Activated B cell treated with CpG ODN at 0.5 μM for 24 hours (primary cell): ENCODE results near the gene DNAH9. TPM values are rescaled to one million over a fixed set of nuclear protein-coding genes. Genes with fewer than 3 reads are reported as not detected.

ENCODE experiments used
- ATAC-seq: fragments of 200-7000 bp; cut with Tn5 transposase; one replicate; pipeline ENCODE4 v1.10.0; 2021; ENCODE audit warnings: low read depth, mild to moderate bottlenecking, moderate library complexity
- CTCF ChIA-PET: fragments of 350-600 bp; sonication (Branson Sonifier 250); formaldehyde crosslinking; loops from one replicate; lab custom pipeline; 2021; ENCODE audit warnings: antibody characterized with exemption; lab: Charles Lee
- POLR2A ChIA-PET: fragments of 350-600 bp; sonication (Branson Sonifier 250); formaldehyde crosslinking; loops from one replicate; lab custom pipeline; 2021; ENCODE audit warnings: antibody characterized with exemption; lab: Charles Lee
- DNase-seq: peaks from one replicate; pipeline ENCODE4 v3.0.0; 2022
- H3K27ac Mint-ChIP-seq: one replicate; pipeline ENCODE4 v1.8.0; 2020; ENCODE audit warnings: mixed read lengths
- H3K27me3 Mint-ChIP-seq: one replicate; pipeline ENCODE4 v1.8.0; 2021; ENCODE audit warnings: mixed read lengths
- H3K36me3 Mint-ChIP-seq: one replicate; pipeline ENCODE4 v1.8.0; 2021; ENCODE audit warnings: low read depth, mixed read lengths
- H3K4me1 Mint-ChIP-seq: one replicate; pipeline ENCODE4 v1.8.0; 2021; ENCODE audit warnings: mixed read lengths
- H3K4me3 Mint-ChIP-seq: one replicate; pipeline ENCODE4 v1.8.0; 2020; ENCODE audit warnings: mild to moderate bottlenecking, mixed read lengths
- H3K9me3 Mint-ChIP-seq: one replicate; pipeline ENCODE4 v1.8.0; 2020; ENCODE audit warnings: mixed read lengths
- intact Hi-C: fragments of 100-400 bp; cut with micrococcal nuclease; formaldehyde crosslinking; loops from one replicate; pipeline ENCODE4 v1.15.1; 2024
- total RNA-seq: library from RNA; stranded (reverse); gene quantifications from 2 replicates; pipeline ENCODE4 v1.2.3, GENCODE V29; 2022
- TF ChIP-seq, protein P1 (sequence below): fragments of 200-600 bp; IDR thresholded peaks from one replicate; pipeline ENCODE4 v1.8.0; 2022; ENCODE audit warnings: antibody characterized with exemption, mild to moderate bottlenecking

The DNAH9 gene
- total RNA-seq, 1 donor from 2014 or later = not detected

DNA sequence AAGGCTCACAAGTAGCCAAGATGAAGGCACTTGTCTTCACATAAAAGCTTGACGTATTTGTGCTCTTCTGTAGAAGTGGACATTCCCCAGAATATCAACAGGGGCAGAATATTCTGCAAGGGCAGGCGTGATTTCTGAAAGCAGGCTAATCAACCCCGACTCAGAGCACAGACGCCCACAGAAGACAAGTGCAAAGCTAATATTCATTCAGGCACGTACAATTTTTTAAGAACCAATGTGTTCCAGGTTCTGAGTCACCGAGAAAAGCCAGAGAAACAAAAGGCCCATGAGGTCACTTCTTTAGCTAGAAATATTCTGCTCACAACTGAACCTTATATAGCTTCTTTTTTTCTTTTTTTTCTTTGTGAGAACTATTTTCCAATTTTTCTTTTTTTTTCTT is 121.6 kb downstream of the DNAH9 start:
- Mint-ChIP-seq H3K4me1 (no peaks in the 10 kb centered on the region), H3K4me3 (no peak overlapping the region), H3K27me3 (no peaks in the 10 kb centered on the region), H3K36me3 (no peaks in the 10 kb centered on the region), H3K27ac (no peak overlapping the region), H3K9me3 (no peaks in the 10 kb centered on the region)
- intact Hi-C loops = no loop called here
- ChIA-PET CTCF (no interaction called here), POLR2A (no interaction called here)
- DNase-seq (no peak), ATAC-seq (no peak)
- TF ChIP-seq, protein P1, sequence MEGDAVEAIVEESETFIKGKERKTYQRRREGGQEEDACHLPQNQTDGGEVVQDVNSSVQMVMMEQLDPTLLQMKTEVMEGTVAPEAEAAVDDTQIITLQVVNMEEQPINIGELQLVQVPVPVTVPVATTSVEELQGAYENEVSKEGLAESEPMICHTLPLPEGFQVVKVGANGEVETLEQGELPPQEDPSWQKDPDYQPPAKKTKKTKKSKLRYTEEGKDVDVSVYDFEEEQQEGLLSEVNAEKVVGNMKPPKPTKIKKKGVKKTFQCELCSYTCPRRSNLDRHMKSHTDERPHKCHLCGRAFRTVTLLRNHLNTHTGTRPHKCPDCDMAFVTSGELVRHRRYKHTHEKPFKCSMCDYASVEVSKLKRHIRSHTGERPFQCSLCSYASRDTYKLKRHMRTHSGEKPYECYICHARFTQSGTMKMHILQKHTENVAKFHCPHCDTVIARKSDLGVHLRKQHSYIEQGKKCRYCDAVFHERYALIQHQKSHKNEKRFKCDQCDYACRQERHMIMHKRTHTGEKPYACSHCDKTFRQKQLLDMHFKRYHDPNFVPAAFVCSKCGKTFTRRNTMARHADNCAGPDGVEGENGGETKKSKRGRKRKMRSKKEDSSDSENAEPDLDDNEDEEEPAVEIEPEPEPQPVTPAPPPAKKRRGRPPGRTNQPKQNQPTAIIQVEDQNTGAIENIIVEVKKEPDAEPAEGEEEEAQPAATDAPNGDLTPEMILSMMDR = no peak

DNA sequence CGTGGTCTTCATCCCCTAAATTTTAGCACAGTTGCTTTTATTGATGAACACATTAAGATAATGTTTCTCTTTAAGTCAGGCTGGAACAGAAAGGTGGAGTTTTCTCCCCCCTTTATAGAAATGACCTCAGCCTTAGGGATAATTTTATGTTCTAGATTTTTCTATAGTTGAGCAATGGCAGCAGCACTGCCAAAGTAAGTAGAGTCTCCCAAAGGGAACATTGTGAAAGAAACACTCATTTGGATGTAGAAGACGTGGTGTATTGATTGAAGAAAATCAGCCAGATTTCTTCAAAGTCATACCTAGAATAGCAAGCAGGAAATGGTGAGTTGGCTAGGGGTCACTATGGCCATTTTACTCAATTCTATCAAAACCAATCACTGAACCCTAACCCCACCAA is 122.5 kb downstream of the DNAH9 start:
- Mint-ChIP-seq H3K36me3 (no peaks in the 10 kb centered on the region), H3K4me3 (no peak overlapping the region), H3K27me3 (no peaks in the 10 kb centered on the region), H3K9me3 (no peaks in the 10 kb centered on the region), H3K27ac (no peak overlapping the region), H3K4me1 (no peaks in the 10 kb centered on the region)
- POLR2A ChIA-PET = no interaction called here
- TF ChIP-seq, protein P1 = no peak
- DNase-seq (no peak), ATAC-seq (no peak)
- CTCF ChIA-PET = no interaction called here
- intact Hi-C loops = no loop called here

DNA sequence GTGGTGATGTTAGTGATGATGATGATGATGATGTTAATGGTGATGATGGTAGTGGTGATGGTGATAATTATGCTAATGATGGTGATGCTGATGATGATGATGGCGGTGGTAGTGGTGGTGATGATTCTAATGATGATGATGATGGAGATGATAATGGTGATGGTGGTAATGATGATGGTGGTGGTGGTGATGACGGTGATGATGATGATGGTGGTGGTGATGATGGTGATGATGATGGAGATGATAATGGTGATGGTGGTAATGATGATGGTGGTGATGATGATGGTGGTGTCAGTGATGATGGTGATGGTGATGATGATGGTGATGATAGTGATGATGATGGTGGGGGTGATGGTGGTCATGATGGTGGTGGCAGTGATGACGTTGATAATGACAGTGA is 132.5 kb downstream of the DNAH9 start:
- no peak overlapping the region for H3K4me3 Mint-ChIP-seq
- no peak overlapping the region for H3K27ac Mint-ChIP-seq
- no peaks in the 10 kb centered on the region for H3K9me3 Mint-ChIP-seq
- DNase-seq (no peak), ATAC-seq (no peak)
- H3K27me3 Mint-ChIP-seq = no peaks in the 10 kb centered on the region
- no peaks in the 10 kb centered on the region for H3K4me1 Mint-ChIP-seq
- intact Hi-C loops = no loop called here
- H3K36me3 Mint-ChIP-seq = no peaks in the 10 kb centered on the region
- CTCF ChIA-PET = no interaction called here
- TF ChIP-seq, protein P1 = no peak
- POLR2A ChIA-PET = no interaction called here

DNA sequence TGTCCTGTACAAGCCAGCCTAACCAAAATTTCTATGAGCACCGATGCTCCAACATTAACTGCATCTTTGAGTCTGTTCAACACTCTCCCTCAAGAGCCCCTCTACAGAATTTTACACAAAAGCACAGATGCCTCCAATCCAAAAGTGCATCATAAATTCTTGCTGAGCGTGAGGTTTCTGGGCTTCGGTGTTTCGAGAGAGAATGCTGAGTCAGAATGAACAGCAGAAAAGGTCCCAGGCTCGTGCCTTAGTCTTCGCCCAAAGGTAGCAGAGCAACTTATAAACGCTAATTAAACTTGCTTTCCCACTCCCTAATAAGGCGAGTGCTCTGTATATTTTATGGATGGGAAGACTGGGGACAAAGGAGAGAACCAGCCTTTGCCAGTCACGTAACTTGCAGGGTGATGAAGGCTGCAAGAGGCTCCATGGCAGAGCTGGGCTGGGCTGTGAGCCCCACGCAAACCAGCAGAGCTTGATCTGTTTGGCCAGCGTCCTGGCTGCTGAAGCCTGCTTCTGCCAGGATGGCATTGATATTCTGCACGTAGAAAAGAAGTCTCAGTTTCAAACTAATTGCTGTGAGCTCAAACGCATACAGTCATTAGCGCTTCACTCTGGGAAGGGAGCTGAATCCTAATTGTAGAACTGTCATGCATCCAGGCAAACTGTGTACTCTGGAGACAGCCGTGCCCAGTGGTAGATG is 138.5 kb downstream of the DNAH9 start:
- TF ChIP-seq, protein P1 = no peak
- Mint-ChIP-seq H3K4me1 (no peaks in the 10 kb centered on the region), H3K27me3 (no peaks in the 10 kb centered on the region), H3K36me3 (no peaks in the 10 kb centered on the region), H3K27ac (no peak overlapping the region), H3K4me3 (no peak overlapping the region), H3K9me3 (no peaks in the 10 kb centered on the region)
- ATAC-seq = no peak
- CTCF ChIA-PET = no interaction called here
- DNase-seq = no peak
- intact Hi-C loops = no loop called here
- POLR2A ChIA-PET = no interaction called here

DNA sequence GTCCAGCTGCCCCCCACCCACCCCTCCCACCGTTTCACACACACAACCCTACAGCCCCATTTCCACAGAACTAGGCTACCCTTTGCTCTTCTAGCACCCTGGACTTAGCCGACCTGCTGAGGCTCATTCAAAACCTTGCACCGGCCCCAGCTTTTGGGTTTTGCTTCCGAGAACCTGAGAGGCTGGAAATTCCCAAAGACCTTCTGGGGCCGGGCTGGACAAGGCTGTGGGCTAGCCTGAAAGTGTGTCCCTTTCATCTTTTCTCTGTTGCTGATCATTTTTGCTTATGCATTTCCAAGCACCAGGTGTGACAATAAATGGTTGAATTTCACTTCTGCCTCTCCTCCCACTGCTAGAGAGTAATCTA is 139.0 kb downstream of the DNAH9 start:
- CTCF ChIA-PET = no interaction called here
- Mint-ChIP-seq H3K27ac (no peak overlapping the region), H3K9me3 (no peaks in the 10 kb centered on the region), H3K4me1 (no peaks in the 10 kb centered on the region), H3K27me3 (no peaks in the 10 kb centered on the region), H3K36me3 (no peaks in the 10 kb centered on the region), H3K4me3 (no peak overlapping the region)
- intact Hi-C loops = no loop called here
- ATAC-seq (no peak), DNase-seq (no peak)
- POLR2A ChIA-PET = no interaction called here
- TF ChIP-seq, protein P1 = no peak
